Activated T-cell treated with anti-CD3 and anti-CD28 coated beads for 1 hour (primary cell): ENCODE data around the gene TIAM2.

Source experiments
- DNase-seq: peaks from one replicate; pipeline ENCODE4 v3.0.0-alpha.2; 2020; ENCODE audit warnings: low read depth

TIAM2 gene

DNA sequence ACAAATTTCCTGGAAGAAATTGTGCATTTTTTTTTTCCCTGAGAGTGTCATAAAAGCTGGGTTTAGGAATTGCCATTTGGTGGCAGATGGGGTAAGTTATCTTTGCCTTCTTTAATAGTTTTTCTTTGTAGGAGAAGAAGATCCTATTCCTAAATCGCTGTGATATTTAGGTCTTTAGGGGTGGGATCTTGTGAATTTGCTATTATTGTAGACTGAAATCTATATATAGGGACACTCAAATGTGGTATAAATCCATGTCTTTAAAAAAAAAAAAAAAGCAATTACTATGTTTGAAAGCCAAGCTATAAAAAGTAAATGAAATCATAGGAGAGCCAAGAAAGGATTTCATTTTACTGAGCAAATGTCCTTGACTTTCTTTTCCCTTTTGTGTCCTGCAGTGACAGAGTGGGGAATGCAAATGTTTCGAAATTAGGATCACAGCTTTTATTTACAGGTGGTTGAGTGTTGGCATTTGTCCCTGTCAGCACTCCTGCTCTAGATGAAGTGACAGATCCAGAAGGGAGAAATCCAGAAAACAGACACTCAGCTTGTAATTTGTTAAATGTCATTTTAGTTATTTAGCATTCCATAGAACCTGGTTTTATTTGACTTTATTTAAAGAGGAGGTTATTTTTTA is 29.4 kb downstream of the TIAM2 start:
- DNase-seq, result no peak

DNA sequence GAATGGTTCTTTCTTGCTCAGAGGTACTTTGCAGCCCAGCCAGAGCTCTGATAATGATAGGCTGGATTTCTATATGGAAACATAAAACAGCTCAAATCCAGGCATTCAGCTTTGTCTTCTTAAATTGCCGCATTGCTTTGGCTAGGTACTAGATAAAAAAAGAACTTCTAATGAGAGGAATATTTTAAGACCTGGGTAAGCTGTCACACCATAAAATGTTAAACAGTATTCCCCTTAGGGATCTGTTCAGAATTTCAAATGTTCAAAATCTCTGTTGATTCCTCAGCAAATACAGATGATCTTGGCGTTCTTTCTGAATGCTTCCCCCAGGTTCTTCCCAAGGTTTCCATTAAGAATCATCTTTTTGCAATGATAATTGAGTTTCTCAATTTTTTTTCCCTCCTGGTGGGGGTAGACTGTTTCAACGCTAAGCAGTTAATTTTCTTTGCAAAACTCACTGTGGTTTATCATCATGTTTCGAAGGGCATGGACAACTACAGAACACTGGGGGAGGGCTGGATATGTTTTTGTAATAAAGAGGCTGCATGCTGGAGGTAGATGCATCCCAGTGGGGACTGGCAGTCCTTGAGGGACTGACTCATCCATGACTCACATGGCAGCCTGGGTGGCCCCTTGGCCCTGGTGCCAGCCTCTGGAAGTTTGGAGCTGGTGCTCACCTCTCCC is 31.0 kb downstream of the TIAM2 start:
- DNase-seq, result no peak

GRCh38 chr6:155026706-155027045 is 31.6 kb downstream of the TIAM2 start:
- no peak for DNase-seq

DNA sequence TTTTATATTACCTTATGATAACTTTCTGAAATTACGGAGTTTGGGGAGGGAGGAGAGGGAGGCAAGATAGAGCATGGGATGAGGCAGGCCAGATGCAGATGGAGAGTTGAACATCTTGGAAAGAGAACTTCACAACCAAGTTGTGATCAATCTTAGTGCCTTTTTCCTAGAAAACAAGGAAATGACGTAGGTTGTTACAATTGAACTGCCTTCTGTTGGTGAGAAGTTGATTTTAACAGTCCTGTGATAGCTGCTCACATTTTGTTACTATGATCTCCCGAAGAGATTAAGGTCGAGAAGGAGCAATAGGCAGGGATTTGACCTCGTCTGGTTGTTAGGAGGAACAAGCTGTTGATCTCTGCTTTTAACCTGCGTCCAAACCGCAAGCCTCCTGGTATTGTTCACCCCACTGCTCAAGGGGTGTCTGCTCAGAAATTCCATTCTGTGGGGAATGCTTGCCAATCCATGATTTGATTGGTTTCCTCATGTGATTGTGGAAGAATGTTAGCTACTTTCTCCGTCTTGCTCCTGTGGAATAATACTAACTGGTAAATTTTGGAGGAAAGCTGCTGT is 35.1 kb downstream of the TIAM2 start:
- DNase-seq, result no peak

- DNase-seq, result no peak
Measured at GRCh38 chr6:155031091-155031490, 36.0 kb downstream of the TIAM2 start.

- no peak for DNase-seq
Measured at GRCh38 chr6:155033021-155033791, 38.1 kb downstream of the TIAM2 start.

- no peak for DNase-seq
Measured at GRCh38 chr6:155036907-155037306, 41.8 kb downstream of the TIAM2 start.

DNA sequence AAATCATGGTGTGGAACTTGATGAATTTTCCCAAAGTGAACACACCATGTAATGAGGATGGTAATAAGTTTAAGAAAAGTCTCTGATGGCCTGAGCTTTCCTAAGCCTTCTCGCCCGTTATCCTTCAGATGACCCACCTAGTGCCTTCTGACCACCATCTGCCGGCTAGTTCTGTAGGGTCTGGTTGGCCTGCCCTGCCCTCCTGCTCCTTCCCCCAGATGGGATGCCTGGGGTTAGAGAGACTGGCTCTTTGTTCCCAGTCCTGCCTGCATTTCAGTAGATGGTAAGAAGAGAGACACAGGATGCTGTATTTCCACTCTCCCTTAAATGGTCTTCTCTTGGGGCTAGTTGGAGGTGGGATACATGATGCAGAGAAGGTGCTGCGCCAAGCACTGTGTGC is 43.0 kb downstream of the TIAM2 start:
- no peak for DNase-seq

- DNase-seq, result no peak
Measured at GRCh38 chr6:155038527-155038926, 43.4 kb downstream of the TIAM2 start.

DNA sequence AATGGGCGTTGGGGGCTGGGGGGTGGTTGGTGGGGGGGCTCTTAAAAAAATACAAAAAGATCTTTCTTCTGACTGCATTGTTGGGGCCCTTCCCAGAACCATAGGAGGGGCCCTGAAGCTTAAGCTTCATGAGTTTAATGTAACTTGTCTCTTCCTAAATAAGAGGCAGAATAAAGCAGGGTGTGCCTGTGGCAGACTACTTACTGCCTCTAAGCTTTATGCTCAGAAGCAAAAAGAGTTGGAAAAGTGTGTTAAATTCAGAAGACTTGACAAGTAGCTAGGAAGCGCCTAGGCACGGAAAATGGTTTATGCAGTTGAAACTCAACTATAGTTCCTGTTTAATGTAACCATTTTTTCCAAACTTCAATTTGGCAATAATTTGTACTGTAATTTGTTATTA is 44.5 kb downstream of the TIAM2 start:
- DNase-seq, result no peak

- no peak for DNase-seq
Measured at GRCh38 chr6:155040154-155040553, 45.0 kb downstream of the TIAM2 start.

- DNase-seq, result no peak
Measured at GRCh38 chr6:155040901-155041650, 46.0 kb downstream of the TIAM2 start.

DNA sequence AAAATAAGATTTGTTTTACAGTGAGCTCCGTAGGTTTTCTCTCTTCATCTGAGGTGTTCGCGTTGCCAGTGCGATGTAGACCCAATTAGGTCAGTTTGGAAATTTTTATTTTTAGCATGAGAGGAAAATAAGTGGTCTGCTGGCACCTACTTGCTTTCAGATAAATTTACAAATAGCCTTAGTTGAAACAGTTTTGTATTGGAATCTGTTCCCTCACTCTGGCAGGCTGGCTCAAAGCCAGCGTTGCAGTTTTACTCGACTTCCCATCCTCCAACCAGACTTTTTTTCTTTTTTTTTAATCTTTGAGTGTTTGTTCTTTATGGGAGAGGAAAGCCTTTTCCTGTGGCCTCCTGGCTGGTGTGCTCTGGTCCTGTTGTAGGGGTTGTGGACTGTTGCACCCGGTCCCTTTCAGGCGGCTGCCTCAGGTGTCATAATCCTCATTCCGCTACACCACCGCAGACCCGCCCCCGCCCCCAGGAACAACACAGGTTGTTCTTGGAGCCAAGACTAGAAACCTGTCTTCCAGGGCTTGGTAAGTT is 46.7 kb downstream of the TIAM2 start:
- DNase-seq, result no peak

GRCh38 chr6:155042983-155043382 is 47.9 kb downstream of the TIAM2 start:
- DNase-seq, result no peak

GRCh38 chr6:155045561-155046404 is 50.7 kb downstream of the TIAM2 start:
- DNase-seq, result no peak

GRCh38 chr6:155047523-155047922 is 52.4 kb downstream of the TIAM2 start:
- DNase-seq, result no peak

DNA sequence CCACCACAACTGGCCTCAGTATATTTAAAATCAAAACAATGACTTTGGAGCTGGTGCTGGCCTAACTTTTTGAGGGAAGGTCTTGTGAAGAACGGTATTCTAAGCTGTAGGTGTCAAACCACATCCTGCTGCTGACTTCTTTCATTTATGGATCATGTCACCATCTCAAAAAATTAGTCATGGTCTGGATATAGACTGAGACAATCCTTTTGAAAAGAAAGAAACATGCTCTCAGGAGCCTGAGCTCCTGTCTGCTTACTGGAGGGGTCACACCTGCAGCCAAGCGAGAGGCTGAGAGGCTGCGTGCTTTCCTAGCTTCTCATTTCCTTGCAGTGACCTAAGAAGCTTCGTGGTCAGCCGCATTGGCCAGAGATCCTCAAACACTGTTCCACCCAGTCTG is 55.2 kb downstream of the TIAM2 start:
- no peak for DNase-seq

GRCh38 chr6:155054491-155055250 is 59.6 kb downstream of the TIAM2 start:
- no peak for DNase-seq

DNA sequence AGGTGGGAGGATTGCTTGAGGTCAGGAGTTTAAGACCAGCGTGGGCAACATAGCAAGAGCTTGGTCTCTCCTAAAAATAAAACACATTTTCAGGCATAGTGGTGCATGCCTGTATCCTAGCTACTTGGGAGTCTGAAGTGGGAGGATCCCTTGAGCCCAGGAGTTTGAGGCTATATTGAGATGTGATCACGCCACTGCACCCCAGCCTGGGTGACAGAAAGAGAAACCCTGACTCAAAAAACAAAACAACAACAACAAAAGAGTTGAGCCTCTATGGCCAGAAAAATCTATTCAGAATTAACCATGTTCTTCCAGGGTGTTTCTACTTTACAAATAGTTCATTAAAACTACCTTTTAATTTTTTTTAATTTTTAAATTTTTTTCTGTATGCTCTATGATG is 60.6 kb downstream of the TIAM2 start:
- no peak for DNase-seq

GRCh38 chr6:155056756-155057155 is 61.6 kb downstream of the TIAM2 start:
- DNase-seq, result no peak
